GM13977 (cell line): ENCODE data around the gene ATG9A.
"Not testable (repeated sequence)": the region's sequence is repeated elsewhere in the genome, so short reads cannot be mapped to it uniquely, and the experiment has no call there.

Experiments
- DNase-seq: peaks from one replicate; pipeline ENCODE4 v3.0.0; 2012; ENCODE audit warnings: low spot score
- in situ Hi-C: fragments of 300-500 bp; cut with MboI; formaldehyde crosslinking; loops from one replicate; pipeline ENCODE4 v1.12.0; 2022; ENCODE audit warnings: low sequenced_read_pairs, low pct_unique_long_range_greater_than_20kb, mixed read lengths, inconsistent platforms; ENCODE audit not compliant: unreplicated experiment
- TF ChIP-seq, protein P1 (sequence below): IDR thresholded peaks from 2 replicates; pipeline ENCODE4 v1.5.1; 2012; ENCODE audit warnings: mild to moderate bottlenecking, control low read depth; ENCODE audit not compliant: insufficient read depth; ENCODE audit errors: extremely low read depth, missing control alignments

The ATG9A gene

DNA sequence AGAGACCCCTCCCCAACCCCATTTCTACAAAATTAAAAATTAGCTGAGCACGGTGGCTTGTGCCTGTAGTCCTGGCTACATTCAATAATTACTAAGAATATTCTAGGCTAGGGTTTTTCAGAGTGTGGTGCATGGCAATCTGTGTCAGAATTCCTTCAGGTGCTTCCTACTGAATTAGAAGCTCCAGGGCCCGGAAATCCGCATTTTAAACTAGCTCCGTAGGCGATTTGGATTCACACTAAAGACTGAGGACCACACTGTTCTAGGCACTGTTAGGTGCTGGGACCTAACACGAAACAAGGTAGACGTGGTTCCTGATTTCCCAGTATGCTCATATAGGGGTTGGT lies 23.5 kb downstream of the ATG9A start:
- in situ Hi-C loops, result loop anchor here (5.0 kb wide), 1 partner anchor 34 kb away; the partner anchor contains the start of gene SLC23A3
- TF ChIP-seq, protein P1, sequence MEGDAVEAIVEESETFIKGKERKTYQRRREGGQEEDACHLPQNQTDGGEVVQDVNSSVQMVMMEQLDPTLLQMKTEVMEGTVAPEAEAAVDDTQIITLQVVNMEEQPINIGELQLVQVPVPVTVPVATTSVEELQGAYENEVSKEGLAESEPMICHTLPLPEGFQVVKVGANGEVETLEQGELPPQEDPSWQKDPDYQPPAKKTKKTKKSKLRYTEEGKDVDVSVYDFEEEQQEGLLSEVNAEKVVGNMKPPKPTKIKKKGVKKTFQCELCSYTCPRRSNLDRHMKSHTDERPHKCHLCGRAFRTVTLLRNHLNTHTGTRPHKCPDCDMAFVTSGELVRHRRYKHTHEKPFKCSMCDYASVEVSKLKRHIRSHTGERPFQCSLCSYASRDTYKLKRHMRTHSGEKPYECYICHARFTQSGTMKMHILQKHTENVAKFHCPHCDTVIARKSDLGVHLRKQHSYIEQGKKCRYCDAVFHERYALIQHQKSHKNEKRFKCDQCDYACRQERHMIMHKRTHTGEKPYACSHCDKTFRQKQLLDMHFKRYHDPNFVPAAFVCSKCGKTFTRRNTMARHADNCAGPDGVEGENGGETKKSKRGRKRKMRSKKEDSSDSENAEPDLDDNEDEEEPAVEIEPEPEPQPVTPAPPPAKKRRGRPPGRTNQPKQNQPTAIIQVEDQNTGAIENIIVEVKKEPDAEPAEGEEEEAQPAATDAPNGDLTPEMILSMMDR, result no peak
- no peak for DNase-seq

DNA sequence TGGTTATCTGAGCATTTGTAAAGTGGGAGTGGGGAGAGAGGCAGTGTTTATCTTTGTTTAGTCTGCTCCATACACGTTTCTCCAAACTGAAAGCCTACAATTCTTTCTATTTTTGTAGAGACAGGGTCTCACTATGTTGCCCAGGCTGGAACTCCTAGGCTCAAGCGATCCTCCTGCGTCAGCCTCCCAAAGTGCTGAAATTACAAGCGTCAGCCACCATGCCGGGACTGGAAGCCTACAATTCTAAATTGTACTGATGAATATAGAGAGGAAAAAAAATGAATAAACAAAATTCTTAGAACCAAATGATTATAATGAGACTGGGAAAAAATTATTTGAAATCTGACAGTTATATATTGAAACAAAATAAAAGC lies 24.3 kb downstream of the ATG9A start:
- no peak for DNase-seq
- TF ChIP-seq, protein P1, result no peak
- in situ Hi-C loops, result loop anchor here (5.0 kb wide), 1 partner anchor 33 kb away; the partner anchor contains the start of gene SLC23A3

DNA sequence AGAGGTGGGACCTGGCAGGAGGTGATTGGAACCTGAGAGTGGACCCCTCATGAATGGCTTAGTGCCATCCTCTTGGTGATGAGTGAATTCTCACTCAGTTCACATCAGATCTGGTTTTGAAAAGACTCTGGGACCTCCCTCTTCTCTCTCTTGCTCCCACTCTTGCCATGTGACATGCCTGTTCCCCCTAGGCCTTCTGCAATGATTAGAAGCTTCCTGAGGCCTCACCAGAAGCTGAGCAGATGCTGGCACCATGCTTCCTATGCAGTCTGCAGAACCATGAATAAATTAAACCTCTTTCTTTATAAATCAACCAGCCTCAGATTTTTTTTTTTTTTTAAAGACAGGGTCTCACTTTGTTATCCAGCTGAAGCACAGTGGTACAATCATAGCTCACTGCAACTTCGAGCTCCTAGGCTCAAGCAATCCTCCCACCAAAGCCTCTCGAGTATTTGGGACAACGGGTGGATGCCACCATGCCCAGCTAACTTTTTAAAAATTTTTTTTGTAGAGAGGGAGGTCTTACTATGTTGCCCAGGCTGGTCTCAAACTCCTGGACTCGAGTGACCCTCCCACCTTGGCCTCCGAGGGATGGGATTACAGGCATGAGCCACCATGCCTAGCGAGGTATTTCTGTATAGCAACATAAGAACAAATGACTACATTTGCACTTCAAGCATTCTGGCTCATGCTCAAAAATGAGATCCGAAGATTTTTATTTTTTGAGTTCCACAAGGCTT lies 24.8 kb downstream of the ATG9A start:
- TF ChIP-seq, protein P1, result no peak
- no peak for DNase-seq
- in situ Hi-C loops, result loop anchor here (5.0 kb wide), 1 partner anchor 32 kb away; the partner anchor contains the start of gene SLC23A3

DNA sequence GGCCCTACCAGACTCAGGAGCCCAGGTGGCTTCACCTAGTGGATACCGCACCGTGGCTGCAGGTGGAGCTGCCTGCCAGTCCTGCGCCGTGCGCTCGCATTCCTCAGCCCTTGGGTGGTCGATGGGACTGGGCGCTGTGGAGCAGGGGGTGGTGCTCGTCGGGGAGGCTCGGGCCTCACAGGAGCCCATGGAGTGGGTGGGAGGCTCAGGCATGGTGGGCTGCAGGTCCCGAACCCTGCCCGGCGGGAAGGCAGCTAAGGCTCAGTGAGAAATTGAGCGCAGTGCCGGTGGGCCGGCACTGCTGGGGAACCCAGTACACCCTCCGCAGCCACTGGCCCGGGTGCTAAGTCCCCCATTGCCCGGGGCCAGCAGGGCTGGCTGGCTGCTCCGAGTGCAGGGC lies 28.1 kb downstream of the ATG9A start:
- in situ Hi-C loops, DNase-seq: not testable (repeated sequence)

DNA sequence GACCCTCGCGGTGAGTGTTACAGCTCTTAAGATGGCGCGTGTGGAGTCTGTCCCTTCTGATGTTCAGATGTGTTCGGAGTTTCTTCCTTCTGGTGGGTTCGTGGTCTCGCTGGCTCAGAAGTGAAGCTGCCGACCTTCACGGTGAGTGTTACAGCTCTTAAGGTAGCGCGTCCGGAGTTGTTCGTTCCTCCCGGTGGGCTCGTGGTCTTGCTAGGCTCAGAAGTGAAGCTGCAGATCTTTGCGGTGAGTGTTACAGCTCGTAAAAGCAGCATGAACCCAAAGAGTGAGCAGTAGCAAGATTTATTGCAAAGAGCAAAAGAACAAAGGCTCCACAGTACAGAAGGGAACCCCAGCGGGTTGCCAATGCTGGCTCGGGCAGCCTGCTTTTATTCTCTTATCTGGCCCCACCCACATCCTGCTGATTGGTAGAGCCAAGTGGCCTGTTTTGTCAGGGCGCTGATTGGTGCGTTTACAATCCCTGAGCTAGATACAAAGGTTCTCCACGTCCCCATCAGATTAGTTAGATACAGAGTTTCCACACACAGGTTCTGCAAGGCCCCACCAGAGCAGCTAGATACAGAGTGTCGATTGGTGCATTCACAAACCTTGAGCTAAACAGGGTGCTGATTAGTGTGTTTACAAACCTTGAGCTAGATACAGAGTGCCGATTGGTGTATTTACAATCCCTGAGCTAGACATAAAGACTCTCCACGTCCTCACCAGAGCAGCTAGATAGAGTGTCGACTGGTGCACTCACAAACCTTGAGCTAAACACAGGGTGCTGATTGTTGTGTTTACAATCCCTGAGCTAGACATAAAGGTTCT lies 28.7 kb downstream of the ATG9A start:
- DNase-seq, in situ Hi-C loops: not testable (repeated sequence)

DNA sequence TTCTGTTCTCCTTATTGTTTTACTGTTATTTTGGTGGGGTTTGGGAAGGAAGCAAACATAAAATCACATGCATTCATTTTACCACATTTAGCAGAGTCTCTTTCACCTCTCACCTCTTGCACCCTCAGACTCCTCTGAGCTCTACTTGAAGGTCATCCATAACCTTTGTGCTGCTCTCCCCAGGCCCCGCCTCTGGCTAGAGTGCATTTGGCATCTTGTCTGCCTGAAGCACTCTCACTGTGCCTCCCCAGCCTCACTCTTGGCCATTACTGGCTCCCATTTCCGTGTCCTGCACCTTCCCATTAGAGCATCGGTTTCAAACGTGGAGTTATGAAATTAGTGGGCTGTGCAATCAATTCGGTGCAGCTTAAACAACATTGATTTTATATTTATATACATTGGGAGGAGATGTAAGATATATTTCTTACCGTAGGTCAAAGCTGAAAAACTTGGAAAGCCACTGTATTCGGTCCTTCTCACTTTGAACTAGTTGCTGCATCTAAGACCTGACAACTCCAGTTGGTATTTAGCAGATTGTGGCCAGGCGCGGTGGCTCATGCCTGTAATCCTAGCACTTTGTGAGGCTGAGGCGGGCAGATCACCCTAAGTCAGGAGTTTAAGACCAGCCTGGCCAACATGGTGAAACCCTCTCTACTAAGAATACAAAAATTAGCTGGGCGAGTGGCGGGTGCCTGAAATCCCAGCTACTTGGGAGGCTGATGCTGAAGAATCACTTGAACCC lies 29.8 kb downstream of the ATG9A start:
- in situ Hi-C loops, result no loop called here
- DNase-seq, result no peak
- TF ChIP-seq, protein P1, result no peak

DNA sequence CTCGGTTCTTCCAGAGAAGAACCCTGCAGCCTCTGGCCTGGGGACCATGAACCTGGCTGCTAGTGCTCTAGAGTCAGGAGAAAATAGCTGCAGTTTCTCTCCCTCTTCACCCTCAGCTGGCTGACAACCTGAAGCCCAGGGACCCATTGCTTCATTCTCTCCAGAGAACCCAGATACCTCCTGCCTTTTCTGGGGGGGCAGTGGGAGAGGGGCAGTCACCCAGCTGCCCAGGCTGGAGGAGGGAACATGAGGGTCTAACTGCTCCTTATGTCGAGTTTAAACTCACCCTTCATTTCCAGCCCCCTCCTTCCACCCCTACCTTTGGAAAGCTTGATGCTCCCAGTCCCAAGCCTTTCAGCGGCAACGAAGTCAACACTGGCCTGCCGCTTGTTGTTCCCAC lies 30.5 kb downstream of the ATG9A start:
- in situ Hi-C loops, result no loop called here
- no peak for DNase-seq
- TF ChIP-seq, protein P1, result no peak
